Measurements from ENCODE around the gene HOMER2.

HOMER2 gene

DNA sequence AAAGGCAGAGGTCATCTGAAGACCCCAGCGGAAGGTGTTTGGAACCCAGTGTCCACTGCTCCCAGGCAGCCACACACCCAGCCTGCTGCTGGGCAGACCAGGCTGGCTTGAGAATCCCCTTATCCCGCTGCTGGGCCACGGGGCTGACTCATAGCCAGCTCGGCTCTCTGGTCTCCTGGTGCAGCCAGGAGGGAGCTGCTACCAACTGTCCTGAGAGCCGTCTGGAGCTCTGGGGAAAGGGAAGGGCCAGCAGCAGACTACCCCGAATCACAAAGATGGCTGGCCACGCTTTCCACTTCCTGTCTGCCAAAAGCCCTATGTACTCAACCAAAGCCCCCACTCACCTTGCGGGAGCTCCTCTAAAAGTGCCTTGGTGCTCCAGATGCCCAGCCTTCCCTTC lies 104.8 kb downstream of the HOMER2 start:
- TF ChIP-seq, protein P1, sequence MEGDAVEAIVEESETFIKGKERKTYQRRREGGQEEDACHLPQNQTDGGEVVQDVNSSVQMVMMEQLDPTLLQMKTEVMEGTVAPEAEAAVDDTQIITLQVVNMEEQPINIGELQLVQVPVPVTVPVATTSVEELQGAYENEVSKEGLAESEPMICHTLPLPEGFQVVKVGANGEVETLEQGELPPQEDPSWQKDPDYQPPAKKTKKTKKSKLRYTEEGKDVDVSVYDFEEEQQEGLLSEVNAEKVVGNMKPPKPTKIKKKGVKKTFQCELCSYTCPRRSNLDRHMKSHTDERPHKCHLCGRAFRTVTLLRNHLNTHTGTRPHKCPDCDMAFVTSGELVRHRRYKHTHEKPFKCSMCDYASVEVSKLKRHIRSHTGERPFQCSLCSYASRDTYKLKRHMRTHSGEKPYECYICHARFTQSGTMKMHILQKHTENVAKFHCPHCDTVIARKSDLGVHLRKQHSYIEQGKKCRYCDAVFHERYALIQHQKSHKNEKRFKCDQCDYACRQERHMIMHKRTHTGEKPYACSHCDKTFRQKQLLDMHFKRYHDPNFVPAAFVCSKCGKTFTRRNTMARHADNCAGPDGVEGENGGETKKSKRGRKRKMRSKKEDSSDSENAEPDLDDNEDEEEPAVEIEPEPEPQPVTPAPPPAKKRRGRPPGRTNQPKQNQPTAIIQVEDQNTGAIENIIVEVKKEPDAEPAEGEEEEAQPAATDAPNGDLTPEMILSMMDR (IDR thresholded peaks at IDR 0.05; ENCODE audit: low read depth, low read length, missing control alignments) = no peak
- DNase-seq (ENCODE audit: extremely low read depth, low read depth) = no peak
- H3K4me3 ChIP-seq (replicated peaks; ENCODE audit: low read depth, low read length) = no peak overlapping the region

DNA sequence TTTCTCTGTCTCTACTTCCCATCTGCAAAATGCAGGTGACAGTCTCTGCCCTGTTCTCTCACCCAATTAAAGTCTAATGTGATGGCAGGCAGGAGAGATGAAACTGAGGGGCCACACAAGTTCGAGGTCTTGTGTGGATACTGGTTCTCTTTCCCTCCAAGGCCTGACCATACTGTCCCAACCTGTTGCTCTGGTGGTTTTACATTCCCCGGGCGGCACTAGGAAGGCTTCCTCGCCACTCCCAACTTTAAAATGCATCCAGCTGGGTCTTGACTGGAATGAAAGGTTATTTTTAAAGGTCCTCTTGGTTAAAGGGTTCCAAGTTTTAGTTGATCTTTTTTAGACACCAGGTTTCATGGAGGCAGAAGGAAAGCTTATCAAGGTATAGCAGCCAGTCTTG lies 105.9 kb downstream of the HOMER2 start:
- no peak overlapping the region for H3K4me3 ChIP-seq (replicated peaks; ENCODE audit: low read depth, low read length)
- no peak for DNase-seq (ENCODE audit: extremely low read depth, low read depth)
- TF ChIP-seq, protein P1 (IDR thresholded peaks at IDR 0.05; ENCODE audit: low read depth, low read length, missing control alignments) = no peak

DNA sequence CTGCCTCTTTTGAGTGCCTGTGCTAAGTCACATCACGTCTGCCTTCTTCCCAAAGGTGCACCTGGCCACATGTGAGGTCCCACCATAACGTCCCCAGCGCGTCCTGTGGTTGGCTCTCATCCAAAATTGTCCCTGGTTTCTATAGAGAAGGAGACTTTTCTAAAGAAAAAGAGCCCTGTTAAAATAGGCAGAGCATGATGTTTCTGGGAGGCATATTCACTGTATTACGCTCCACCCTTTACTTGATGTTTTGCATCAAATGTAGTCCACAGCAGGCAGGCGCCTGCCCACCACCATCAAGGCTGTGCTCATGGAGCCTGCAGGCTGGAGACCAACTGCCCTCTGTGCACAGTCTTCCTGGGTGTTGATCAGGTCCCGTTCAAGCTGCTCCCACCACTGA lies 106.8 kb downstream of the HOMER2 start:
- no peak overlapping the region for H3K4me3 ChIP-seq (replicated peaks; ENCODE audit: low read depth, low read length)
- DNase-seq (ENCODE audit: extremely low read depth, low read depth) = no peak

DNA sequence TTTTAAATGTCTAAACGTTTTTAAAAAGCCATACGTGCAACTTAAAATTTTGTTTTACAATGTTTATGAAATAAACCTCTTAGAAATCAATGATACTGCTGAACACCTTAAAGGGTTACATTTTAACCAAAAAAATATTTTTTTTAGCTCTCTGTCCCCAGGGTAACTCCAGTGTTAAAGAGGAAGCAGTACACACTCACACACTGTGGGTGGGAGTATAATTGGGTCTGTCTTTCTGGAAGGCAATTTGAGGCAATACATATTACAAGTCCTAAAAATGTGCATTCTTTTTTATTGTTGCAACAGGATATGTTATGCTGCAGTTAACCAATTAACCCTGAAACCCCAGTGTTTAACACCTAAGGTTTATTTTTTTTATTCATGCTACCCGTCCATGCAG lies 109.0 kb downstream of the HOMER2 start:
- no peak for DNase-seq (ENCODE audit: extremely low read depth, low read depth)
- TF ChIP-seq, protein P1 (IDR thresholded peaks at IDR 0.05; ENCODE audit: low read depth, low read length, missing control alignments) = no peak
- no peak overlapping the region for H3K4me3 ChIP-seq (replicated peaks; ENCODE audit: low read depth, low read length)

More for the DNA sequence above, 106.8 kb downstream of the HOMER2 start:
- TF ChIP-seq, protein P1 (IDR thresholded peaks at IDR 0.05; ENCODE audit: low read depth, low read length, missing control alignments) = no peak

DNA sequence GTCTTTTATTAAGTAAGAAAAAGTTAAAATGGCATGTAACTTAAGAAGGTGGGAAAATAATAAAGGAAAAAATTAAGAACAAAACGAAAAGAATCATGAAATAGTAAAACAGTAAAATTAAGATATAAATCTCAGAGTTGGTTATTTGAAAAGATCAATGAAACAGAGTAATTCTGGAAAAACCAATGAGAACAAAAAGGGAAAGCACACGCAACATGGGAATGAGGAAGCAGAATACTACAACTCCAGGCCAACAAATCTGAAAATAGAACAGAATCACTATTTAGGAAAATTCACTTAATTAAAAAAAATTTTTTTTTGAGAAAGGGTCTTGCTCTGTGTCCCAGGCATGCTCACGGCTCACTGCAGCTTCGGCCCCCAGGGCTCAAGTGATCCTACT lies 112.4 kb downstream of the HOMER2 start:
- H3K4me3 ChIP-seq (replicated peaks; ENCODE audit: low read depth, low read length) = no peak overlapping the region
- TF ChIP-seq, protein P1 (IDR thresholded peaks at IDR 0.05; ENCODE audit: low read depth, low read length, missing control alignments) = no peak
- DNase-seq (ENCODE audit: extremely low read depth, low read depth) = no peak

DNA sequence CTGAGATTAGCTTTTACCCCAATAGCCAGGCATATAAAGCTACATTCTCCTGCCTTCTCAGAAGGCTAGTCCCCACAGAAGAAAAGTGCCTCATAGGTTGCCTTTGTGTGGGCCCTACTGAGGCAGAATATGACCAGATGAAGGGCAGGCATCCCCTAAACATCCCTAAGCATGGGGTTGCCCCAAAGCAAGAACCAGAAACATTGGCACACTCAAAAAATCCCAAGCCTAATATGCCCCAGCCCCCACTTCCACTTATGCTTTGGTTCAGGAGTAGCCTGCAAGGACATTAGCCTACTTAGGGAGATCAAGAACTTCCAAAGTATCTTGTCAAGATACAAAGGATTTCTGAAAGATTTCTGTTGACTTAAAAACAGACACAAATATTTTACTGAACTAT lies 113.4 kb downstream of the HOMER2 start:
- DNase-seq (ENCODE audit: extremely low read depth, low read depth) = no peak
- TF ChIP-seq, protein P1 (IDR thresholded peaks at IDR 0.05; ENCODE audit: low read depth, low read length, missing control alignments) = no peak
- no peak overlapping the region for H3K4me3 ChIP-seq (replicated peaks; ENCODE audit: low read depth, low read length)

DNA sequence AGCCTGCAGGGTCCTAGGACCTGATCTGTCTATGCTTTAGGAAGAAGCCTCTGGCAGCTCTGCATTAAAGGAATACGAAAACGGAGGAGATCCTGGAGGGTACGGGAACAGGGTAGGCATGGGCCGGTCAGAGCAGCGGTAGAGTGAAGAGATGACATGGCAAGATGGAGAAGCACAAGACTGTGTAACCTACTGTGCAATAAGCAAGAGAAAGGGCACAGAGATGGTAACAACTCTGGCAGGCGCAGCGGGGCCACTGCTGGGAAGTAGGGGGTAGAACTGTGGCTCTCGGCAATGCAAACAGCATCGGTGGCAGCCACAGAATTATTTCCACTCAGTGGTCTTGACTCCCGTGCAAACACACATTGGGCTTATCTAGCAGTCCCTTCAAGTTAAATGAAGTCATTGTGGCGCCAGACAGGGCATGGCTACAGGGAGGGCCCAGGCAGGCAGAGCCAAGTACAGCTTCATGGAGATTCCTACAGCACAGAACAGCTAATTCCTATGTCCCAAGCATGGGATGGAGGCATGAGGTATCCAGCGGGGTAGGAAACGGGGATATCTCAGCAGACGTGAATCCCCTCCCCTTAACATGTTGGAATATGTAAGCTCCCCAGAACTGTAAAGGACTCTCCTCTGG lies 114.3 kb downstream of the HOMER2 start:
- TF ChIP-seq, protein P1 (IDR thresholded peaks at IDR 0.05; ENCODE audit: low read depth, low read length, missing control alignments) = no peak
- H3K4me3 ChIP-seq (replicated peaks; ENCODE audit: low read depth, low read length) = no peak overlapping the region
- DNase-seq (ENCODE audit: extremely low read depth, low read depth) = no peak

Data from HFF-Myc (cell line).